Testis (tissue), 3 donors: ENCODE measurements around the gene VWA7. TPM values are rescaled to one million over a fixed set of nuclear protein-coding genes. Genes with fewer than 3 reads are reported as not detected.
A peak's percentile ranks its signal among the peaks of the same experiment; 100 is the strongest.

Experiments
- DNase-seq: peaks from one replicate; pipeline ENCODE4 v3.0.0-alpha.2; 2019
- H3K27ac ChIP-seq, 2 donors: fragments of 200-600 bp; sonication (generic); one replicate each; pipeline ENCODE4 v1.5.1; 2019
- H3K27me3 ChIP-seq: fragments of 200-600 bp; sonication (generic); one replicate; pipeline ENCODE4 v1.5.1; 2019
- H3K36me3 ChIP-seq: fragments of 200-600 bp; sonication (generic); one replicate; pipeline ENCODE4 v1.5.1; 2017; ENCODE audit warnings: low read depth; ENCODE audit errors: missing control alignments
- H3K4me1 ChIP-seq: fragments of 200-600 bp; sonication (generic); one replicate; pipeline ENCODE4 v1.5.1; 2019
- H3K4me3 ChIP-seq, 2 donors: fragments of 200-600 bp; sonication (generic); one replicate each; pipeline ENCODE4 v1.5.1; 2017 to 2019
- H3K9me3 ChIP-seq: fragments of 200-600 bp; sonication (generic); one replicate; pipeline ENCODE4 v1.5.1; 2017
- CTCF ChIP-seq, 3 experiments: fragments of 450-650 bp in 2 of 3; fragments of 200-600 bp in 1 of 3; sonication (generic) in 1 of 3; IDR thresholded peaks; one replicate each; pipeline ENCODE4 v1.5.1; 2016 to 2019; ENCODE audit warnings: antibody characterized with exemption in 3 of 3, mild to moderate bottlenecking in 2 of 3, moderate library complexity in 1 of 3
- POLR2A ChIP-seq: fragments of 450-650 bp; IDR thresholded peaks from one replicate; pipeline ENCODE4 v1.6.1; 2017; ENCODE audit warnings: antibody characterized with exemption, mild to moderate bottlenecking, moderate library complexity
- WGBS, 2 donors: methylation state at CpG; one replicate each; pipeline ENCODE4 v1.1.5; 2018; 5-methylcytosine and 5-hydroxymethylcytosine counted together
- intact Hi-C: fragments of 100-400 bp; cut with DNase I; formaldehyde crosslinking; loops from one replicate; pipeline ENCODE4 v1.15.1; 2023; ENCODE audit warnings: low total_unique reads
- polyA plus RNA-seq: library from polyadenylated mRNA; stranded (reverse); fragments of 350-450 nt; fragmentation: Illumina TruSeq; extraction: RNeasy Lipid Tissue Mini Kit (QIAGEN cat#74804); gene quantifications from one replicate; pipeline ENCODE4 v1.2.3, GENCODE V29; 2014; ENCODE audit warnings: low read depth, low replicate concordance; ENCODE audit not compliant: insufficient read depth
- total RNA-seq, 2 donors: library from RNA; depleted of rRNA; stranded (reverse); fragments of >200 nt; gene quantifications; one replicate each; pipeline ENCODE4 v1.2.3, GENCODE V29; 2016

Gene VWA7
- total and polyA plus RNA-seq, 3 donors from 2014 or later, result 2.7 to 6.3 (median 3.1) TPM

DNA sequence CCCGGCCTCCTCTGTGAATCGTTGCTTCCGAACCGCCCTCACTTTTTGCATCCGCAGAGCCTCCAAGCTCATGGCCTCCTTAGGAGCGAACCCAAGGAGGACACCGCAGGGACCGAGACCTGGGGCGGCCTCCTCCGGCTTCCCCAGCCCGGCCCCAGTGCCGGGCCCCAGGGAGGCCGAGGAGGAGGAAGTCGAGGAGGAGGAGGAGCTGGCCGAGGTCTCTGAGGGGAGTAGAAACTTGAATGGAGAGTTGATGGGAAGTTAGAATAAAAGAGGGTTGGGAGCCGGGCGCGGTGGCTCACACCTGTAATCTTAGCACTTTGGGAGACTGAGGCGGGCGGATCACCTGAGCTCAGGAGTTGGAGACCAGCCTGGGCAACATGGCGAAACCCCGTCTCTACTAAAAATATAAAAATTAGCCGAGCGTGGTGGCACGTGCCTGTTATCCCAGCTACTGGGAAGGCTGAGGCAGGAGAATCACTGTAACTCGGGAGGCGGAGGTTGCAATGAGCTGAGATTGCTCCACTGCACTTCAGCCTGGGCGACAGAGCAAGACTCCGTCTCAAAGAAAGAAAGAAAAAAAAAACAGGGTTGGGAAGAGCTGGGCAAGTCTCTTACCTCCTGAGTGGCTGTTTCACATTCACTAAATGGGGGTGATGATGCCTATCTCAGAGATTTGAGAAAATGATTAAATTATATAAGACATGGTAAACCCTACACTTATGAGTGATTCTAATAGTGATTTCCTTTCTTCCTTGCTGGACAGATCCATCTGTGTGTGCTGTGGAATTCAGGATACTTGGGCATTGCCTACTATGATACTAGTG is 36.5 kb downstream of the VWA7 start:
- no peaks in the 10 kb centered on the region for H3K36me3 ChIP-seq
- H3K27me3 ChIP-seq, result no peaks in the 10 kb centered on the region
- intact Hi-C loops, result no loop called here
- 12 to 16% methylated on average over 28 to 29 of the region's 29 CpGs for WGBS, 2 donors
- H3K9me3 ChIP-seq, result no peaks in the 10 kb centered on the region
- H3K27ac ChIP-seq, result peak overlapping the region in 1 of 2 donors; percentile 74
- H3K4me3 ChIP-seq, result peak overlapping the region; percentile 74 to 76
- peaks cover 17% of the 10 kb centered on the region for H3K4me1 ChIP-seq
- no peak for DNase-seq
- no peak for TF ChIP-seq CTCF (IDR thresholded peaks at IDR 0.05)

DNA sequence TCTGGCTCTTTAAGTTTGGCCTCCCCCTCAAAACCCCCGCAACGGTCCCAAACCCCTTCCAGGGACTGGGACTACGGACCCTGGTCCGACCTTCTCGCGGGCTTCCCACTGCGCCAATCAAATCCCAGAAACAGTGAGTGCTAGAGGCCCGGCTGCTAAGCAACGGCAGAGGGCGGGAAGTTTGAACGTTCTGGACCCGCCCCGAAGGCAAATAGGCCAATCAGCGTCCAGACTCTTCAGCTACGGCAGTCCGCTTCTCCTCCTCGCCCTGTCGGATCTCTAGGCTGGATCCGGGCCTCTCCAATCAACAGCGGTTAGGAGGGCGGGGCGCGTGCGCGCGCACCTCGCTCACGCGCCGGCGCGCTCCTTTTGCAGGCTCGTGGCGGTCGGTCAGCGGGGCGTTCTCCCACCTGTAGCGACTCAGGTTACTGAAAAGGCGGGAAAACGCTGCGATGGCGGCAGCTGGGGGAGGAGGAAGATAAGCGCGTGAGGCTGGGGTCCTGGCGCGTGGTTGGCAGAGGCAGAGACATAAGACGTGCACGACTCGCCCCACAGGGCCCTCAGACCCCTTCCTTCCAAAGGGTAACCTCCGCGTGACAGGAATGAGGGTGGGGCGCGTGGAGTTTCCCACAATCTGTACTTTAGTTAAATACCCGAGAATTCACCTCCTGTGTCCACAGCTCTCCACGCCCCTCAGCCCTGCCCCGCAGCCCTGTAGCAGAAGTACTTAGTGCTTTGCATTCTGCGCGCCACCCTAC is 37.3 kb downstream of the VWA7 start, which contains the start of gene MSH5:
Gene MSH5, plus strand, starts transcription at position 367 of the 758 bp plus-strand sequence. CDS start 462 bp downstream, outside the sequence.
- TF ChIP-seq POLR2A, result no peak
- TF ChIP-seq CTCF (IDR thresholded peaks at IDR 0.05), result no peak

GRCh38 chr6:31737991-31738979 is 38.8 kb downstream of the VWA7 start:
- intact Hi-C loops, result no loop called here
- TF ChIP-seq CTCF (IDR thresholded peaks at IDR 0.05) (no peak), POLR2A (no peak)
- 31 to 35% methylated on average over 6 of the region's 6 CpGs for WGBS, 2 donors
- no peaks in the 10 kb centered on the region for H3K9me3 ChIP-seq
- peak; percentile 75 for DNase-seq
- peak overlapping the region; percentile 75 to 86 for H3K27ac ChIP-seq
- no peaks in the 10 kb centered on the region for H3K27me3 ChIP-seq
- H3K36me3 ChIP-seq, result no peaks in the 10 kb centered on the region
- no peak overlapping the region for H3K4me3 ChIP-seq
- H3K4me1 ChIP-seq, result peaks cover 26% of the 10 kb centered on the region

More for the DNA sequence above, 37.3 kb downstream of the VWA7 start, which contains the start of gene MSH5:
- H3K27ac ChIP-seq, result peak within 1 kb of the TSS; percentile 10 to 86
- no peaks in the 10 kb centered on the region for H3K27me3 ChIP-seq
- 0% methylated on average over 18 to 57 of the region's 58 CpGs for whole genome bisulfite sequencing, 2 donors
- peak; percentile 99 for DNase-seq
- peaks cover 19% of the 10 kb centered on the region for H3K4me1 ChIP-seq
- intact Hi-C loops, result no loop called here
- no peaks in the 10 kb centered on the region for H3K36me3 ChIP-seq
- peak within 1 kb of the TSS; percentile 74 to 76 for H3K4me3 ChIP-seq
- no peaks in the 10 kb centered on the region for H3K9me3 ChIP-seq

- intact Hi-C loops, result no loop called here
- Histone ChIP-seq H3K36me3 (no peaks in the 10 kb centered on the region), H3K4me3 (no peak overlapping the region), H3K27me3 (no peaks in the 10 kb centered on the region), H3K4me1 (peaks cover 26% of the 10 kb centered on the region), H3K9me3 (no peaks in the 10 kb centered on the region), H3K27ac (peak overlapping the region; percentile 86 to 87)
- DNase-seq, result no peak
- TF ChIP-seq CTCF (IDR thresholded peaks at IDR 0.05), result no peak
- no peak for TF ChIP-seq POLR2A
- 62 to 73% methylated on average over 7 of the region's 7 CpGs for WGBS, 2 donors
Observed at GRCh38 chr6:31737315-31737990, 39.7 kb downstream of the VWA7 start.
